Limb (tissue), 2 donors: ENCODE measurements around the gene MRPS15.
A peak's percentile ranks its signal among the peaks of the same experiment; 100 is the strongest.

Experiments used
- DNase-seq, 2 donors: peaks; one replicate each; pipeline ENCODE4 v3.0.0-alpha.2; 2016; ENCODE audit errors: extremely low spot score in 2 of 2

Gene MRPS15

DNA sequence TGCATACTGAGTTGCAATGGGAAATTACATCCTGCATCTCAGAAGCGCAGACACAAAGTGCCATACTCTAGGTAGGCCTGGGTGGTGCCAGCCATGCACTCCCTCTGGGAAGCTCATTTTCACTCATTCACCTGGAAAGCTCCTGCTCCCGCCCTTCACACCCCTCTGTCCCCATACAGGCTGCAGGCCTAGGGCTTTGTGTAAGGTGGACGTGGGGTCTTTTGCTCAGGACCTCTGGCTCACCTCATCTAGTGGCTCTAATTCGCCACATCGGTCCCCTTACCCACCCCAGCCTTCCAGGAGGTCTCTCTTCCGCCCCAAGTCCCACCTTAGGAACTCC, 751 bp downstream of the MRPS15 start:
- no peak for DNase-seq

DNA sequence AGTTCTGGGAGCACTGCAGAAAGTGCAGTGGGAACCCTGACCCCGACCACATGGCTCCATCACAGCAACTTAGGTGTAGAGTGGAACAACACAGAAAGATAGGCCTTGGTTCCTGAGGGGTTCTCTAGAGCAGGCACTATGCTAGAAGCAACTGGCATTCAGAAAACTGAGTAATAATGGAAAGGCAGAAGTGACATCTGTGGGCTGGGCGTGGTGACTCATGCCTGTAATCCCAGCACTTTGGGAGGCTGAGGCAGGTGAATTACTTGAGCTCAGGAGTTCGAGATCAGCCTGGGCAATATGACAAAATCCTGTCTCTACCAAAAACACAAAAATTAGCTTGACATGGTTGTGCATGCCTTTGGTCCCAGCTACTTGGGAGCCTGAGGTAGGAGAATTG, 5.3 kb downstream of the MRPS15 start:
- DNase-seq, result no peak

DNA sequence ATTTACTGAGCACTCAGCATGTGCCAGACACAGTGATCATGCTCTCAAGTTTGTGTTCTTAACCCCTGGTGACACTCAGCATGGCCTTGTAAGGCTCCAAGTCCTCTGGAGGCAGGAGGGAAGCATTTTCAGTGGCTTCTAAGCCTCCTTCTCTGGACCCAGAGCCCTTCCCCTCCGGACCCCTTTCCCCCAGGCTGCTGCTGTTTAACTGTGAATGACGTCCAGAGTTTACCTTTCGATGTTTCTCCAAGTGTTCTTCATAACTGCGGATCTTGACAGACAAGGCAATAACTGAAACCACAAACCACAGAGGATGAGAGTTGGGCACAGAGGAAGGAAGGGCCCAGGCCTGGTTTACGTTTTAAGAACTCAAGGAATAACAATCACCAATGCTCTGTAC, 6.5 kb downstream of the MRPS15 start:
- no peak for DNase-seq

DNA sequence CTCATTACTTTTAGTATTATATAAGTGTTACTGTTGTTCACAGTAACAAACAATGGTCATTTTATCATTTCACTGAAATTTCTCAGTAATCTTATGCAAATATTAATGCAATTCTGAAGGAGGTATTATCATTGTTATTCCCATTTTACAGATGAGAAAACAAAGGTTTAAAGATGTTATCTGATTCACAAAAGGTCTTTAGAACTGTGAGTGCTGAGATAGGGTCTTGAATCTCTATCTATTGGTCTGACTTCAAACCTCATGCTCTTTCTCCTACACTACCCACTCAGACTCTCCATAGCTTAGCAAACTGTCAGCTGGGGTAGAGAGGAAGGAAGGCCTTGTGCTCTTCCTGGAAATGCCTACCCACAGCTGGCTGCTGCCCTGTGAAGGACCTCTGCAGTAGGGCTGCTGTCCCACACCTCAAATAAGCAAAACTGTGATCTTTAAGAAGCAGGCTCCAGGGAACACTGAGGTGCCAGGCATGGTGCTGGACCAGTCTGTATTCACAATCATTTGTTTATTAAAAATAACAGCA, 7.7 kb downstream of the MRPS15 start:
- DNase-seq, result no peak

DNA sequence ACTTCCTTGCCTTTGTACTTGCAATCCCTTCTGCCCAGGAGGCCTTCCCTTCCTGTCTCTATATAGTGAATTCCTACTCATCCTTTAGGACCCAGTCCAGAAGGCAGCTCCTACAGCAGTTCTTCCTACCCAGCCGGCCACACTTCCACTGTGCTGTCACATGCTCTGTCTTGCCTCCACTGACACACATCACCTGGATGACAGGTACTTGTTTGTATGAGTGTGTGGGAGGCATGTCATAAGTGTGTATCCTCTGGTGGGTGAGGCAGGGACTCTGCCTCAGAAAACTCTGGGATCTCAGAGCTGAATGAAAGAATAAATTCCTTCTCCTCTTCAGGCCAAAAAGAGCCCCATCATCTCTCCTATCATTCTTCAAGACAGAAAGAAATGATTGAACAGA, 8.8 kb downstream of the MRPS15 start:
- no peak for DNase-seq

DNA sequence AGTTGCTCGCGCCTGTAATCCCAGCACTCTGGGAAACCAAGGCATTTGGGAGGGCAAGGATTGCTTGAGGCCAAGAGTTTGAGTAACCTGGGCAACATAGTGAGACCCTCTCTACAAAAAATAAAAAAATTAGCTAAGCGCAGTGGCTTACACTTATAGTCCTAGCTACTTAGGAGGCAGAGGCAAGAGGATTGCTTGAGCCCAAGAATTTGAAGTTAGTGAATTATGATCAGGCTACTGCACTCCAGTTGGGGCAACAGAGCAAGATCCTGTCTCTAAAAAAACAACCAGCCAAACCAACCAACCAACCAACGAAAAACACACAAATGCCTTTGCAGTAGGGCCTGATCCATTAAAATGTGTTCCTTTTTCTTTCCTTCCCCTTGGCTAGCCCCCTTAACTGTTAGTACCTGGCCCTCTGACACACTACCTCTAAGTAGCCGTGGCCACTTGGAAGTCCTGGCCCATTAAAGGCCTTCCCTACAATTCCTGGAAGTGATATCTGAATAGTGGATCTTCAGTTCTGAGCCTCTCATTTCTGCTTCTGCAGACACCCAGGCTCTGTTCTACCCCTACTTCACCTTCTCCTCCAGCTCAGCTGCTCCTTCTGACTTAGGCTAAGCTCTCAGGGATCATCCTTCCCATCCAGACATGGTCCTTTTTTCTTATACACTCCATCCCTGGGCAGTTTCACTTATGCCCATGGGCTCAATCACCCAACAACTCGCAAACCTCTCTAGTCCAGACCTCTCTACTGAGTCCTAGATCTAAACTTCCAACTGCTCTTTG, 10.4 kb downstream of the MRPS15 start:
- DNase-seq, result no peak

DNA sequence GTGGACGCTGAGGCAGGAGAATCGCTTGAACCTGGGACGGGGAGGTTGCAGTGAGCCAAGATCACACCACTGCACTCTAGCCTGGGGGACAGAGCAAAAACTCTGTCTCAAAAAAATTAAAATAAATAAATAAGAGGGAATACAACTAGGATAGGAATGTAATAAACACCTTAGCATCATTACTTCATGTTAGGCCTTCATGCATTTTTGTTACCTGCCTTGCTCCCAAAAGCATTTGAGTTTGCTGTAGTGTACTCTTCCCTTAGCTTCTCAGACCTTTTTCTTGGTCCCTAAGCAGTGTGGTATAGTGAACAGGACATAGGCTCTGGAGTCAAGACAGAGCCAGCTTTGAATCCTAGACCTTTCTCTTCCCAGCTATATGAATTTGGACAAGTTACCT, 11.1 kb downstream of the MRPS15 start:
- DNase-seq, result no peak

DNA sequence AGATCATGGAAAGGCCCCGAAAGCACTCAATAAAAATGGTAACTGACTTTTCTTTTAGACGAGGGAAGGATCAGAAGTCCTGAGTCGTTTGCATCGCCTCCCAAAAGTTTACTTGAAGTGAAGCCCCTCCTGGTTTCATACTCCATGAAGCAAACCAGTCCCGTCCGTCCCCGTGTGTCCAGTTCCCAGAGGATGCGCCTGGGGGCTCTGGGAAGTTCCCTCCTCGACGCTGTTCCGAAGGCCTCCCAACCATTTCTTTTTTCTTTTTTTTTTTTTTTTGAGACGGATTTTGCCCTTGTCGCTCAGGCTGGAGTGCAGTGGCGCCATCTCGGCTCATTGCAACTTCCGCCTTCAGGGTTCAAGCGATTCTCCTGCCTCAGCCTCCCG, 13.3 kb downstream of the MRPS15 start:
- DNase-seq, result no peak

DNA sequence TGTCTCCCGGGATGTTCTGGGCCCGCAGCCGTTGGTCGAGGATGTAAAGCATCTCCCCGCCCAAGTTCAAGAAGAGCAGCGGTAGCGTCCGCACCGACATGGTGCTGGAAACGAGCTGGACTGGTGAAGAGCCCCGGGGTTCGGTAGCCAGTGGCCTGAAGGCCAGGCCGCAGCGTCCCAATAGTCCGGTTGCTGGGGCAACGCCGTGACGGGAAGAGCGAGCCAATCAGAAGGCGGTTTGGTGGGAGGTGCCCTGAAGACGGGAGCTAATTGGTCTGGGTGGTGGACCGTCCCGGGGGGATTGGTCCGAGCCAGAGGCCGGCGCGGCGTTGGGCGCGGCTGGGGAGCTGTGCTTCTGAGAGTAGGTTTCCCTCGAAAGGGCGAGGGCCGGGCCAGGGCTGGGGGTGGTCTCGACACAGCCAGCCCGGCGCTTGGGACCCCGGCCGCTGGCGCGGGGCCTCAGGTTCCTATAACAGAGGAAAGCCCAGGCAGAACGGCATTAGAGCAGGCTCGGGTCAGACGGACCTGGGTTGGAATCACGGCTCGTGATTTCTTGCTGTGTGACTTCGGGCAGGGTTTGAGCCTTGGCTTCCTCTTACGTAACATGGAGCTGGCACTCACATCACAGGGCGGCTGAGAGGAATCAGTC, 13.8 kb downstream of the MRPS15 start, which contains the start of gene OSCP1:
OSCP1 (minus strand) TSS at position 182 of the 649 bp plus-strand sequence; CDS start at position 100, 82 bp downstream.
- DNase-seq, result peak; percentile 94 to 97

DNA sequence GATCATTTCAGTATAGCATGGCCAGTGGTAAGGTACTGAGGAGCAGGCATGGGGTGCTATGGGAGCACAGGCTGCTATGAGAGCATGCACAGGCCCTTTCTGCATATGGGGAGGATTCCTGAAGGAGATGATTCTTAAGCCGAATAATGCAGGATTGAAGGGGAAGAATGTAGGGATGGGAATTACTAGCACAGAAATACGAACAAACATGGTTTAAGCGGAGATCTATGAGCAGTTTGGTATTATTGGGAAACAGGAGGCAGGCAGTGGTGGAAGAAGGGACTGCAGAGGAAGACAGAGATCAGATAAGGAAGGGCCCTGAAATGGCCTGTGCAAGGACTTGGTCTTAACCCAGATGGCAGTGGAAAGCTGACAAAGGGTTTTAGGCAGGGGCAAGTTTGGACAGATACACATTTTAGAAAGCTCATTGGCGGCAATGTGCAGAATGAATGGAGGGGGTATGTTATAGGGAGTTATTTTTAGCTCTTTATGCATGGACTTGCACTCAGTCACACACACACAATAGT, 15.6 kb downstream of the MRPS15 start:
- DNase-seq, result no peak

DNA sequence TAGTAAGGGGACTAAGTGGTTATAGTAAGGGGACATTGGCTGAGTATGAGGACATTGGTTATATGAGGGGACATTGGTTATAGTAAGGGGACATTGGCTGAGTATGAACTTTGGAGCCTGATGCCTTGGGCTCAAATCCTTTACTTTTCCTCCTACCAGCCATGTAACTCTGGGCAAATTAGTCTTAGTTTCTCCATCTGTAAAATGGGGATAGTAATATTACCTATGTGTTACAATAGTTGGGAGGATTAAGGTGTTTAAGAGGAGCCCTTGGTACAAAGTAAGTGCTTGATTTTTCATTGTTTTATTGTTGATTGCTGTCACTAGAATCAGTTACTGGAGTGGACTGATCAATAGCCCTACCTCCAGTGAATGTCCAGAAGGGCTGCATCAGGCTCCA, 16.7 kb downstream of the MRPS15 start:
- DNase-seq, result no peak

DNA sequence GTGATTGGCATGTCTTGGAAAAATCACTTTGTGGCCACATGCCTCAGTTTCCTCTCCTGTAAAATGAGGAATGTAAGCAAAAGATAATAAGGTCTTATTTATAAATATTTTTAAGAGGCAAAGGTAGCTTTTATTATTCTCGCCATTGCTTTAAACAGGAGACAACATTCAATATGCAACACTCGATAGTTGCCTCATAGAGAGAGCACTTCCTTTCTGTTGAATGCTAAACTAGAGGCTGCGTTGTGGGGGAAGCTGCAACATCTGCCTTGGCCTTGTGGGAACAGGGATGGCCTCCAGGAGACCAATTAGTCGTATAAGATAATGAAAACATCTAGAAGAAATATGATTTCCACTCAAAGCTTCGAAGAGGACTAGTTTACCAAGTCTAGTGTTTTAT, 17.4 kb downstream of the MRPS15 start:
- DNase-seq, result no peak

DNA sequence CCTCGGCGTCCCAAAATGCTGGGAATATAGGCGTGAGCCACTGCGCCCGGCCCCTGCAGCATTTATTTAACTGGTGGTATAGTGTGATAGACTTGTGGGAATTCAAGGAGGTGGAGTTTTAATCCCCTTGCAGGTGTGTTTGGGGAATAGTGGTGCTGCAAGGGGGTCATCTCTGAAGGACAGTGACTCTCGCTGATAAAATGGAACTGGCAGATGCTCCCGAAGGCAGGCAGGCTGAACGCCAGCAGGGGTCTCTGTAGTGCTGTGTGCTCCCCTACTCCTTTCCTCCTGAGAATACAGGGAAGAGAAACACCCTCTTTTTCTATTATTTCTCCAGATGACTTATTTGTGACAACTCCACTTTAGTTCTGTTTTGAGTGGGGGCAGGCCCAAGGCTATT, 17.9 kb downstream of the MRPS15 start:
- DNase-seq, result no peak

DNA sequence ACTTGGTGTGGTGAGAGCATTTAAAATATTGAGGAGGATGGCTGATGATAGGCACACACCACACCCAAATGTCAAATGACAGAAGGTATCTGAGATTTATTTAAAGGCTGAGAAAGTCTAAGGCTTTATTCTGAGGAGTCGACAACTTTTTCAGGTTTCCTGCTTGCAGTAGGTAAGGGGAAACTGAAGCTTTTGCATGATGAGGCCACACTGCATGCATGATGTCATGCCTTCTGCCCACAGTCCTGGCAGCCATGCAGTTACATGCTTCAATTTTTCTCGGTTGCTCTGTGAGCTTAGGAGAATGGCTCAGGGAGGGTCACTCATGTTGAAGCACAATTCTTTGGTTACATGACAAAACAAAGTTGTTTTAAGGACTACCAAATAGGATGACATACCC, 20.9 kb downstream of the MRPS15 start:
- DNase-seq, result no peak

DNA sequence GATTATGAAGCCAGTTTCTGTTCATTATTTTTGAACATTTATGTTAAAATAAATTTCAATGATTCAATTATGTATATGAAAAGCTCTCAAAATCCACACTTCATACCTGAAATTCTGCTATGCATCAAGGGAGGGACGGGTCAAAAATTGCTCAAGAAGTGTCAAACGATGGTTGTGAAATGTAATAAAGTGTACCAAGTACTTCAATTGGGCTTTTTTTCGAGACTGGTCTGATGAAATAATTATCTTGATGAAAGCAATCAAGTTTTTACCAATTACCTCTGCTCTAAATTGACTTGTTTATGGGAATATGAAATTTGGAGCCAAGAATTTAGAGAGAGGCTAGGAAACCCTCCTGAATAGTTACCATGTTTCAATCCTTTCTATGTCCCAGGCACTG, 21.8 kb downstream of the MRPS15 start:
- DNase-seq, result no peak

DNA sequence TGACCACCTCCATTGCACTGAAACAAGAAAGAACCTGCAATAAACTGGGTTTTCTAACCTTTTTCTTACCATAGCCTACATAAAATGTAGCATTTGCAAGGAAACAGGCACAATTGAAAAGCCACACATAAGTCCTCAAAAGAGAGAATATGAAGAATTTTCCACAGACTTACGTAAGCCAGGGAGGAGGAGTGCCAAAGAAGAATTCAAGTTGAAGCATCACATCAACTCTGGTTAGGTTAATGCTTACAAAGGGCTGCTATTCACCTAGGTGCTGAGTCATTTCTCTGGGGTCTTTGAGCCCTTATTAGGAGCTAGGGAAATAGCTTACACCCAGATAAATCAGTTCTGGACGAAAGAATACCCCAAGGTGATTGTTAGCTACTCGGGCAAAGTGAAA, 23.5 kb downstream of the MRPS15 start:
- DNase-seq, result no peak

DNA sequence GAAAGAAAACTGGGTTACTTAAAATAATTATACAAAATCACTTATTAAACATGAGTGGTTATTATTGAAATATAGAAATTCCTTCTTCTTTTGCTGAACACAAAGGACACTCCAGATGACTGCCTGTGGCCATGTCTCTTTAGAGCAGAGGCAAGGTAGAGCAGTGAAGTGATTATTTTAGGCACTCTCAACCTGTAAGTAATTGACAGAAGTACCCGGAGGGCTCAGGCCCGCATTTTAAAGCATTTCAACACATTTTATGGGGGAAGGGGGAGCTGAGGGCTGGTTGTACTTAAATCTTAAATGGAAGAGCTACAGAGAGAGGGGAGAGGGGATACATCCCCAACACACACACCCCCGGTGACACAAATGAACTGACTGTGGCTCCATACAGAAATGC, 24.1 kb downstream of the MRPS15 start:
- no peak for DNase-seq

DNA sequence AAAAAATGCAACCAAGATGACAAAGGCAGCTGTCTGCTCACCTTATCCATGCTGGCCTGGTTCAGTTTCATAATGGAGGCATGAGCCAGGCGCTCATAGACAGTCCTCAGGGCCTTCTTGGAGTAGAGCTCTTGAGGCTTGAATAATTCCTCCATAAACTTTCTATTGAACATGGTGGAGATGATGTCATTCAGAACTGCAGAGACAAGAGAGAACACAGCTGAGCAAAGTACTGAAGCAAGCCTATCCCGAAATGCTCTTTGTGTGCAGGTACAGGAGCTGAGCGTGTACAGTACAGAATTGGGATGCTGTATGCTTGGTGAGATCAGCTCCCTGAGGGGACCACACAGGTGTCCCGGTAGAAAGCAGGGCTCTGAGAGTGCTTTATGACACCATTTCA, 25.5 kb downstream of the MRPS15 start:
- no peak for DNase-seq

DNA sequence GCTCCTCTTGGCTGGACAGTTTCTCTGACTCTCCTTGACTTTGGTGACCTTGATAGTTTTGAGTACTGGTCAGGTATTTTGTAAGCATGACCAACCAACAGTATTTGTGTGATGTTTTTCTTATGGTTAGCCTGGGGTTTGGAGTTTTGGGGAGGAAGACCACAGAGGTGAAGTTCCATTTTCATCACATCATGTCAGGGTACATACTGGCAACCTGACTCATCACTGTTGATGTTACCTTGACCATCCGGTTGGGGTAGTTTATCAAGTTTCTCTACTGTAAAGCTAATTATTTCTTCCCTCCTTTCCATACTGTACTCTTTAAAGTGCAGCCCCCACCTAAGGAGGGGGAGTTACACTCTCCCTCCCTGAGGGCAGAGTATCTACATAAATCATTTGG, 27.4 kb downstream of the MRPS15 start:
- no peak for DNase-seq

DNA sequence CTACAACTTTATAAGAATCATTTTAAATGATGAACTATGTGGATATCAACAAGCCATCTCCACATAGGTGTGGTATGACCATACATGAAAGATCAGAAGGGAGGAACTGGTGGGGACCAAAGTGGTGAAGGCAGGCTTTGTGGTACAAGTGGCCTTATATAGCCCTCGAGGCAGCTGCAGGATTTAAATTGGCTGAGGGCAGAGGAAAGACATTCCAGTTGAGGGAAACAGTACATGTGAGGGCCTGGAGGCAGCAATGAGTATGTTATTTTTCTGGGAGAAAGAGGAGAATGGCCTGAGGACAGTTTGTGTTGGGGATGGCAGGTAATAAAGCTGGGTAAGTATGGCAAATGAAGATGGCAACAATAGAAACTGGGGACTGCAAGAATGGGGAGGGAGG, 31.1 kb downstream of the MRPS15 start:
- DNase-seq, result no peak

DNA sequence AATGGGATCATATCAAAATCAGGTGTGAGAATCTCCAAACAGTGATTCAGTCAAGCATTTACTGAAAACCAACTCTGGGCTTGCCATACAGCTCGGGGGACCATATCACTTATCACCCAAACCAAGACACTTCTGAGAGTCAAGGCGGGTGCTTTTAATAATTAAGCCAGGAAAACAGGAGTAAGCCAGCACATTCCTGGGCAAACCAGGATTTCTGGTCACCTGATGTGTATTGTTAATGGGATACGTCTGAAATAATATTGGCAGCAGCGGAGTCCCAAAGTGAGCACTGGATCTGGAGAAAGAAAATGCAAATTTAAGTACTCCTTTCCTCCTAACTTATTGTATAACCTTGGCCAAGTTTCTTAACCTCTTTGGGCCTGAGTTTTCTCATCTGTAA, 31.6 kb downstream of the MRPS15 start:
- no peak for DNase-seq

DNA sequence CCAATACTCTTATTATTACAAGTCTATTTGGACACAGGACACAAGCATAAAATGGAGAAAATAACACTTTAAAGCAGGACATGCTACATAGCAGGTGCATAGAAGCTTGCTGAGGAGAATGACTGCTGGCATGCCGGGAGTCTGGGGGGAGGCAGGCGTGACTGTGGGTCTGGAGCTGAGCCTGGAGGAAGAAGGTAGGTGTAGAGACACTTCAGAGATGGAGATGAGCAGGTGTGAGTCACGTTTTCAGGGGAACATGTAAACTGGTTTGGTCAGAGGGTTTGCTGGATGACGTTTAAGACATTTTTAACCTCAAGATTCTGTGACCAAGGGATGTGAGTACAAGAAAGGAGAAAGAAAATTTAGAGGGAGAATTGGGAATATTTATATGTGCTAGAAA, 38.4 kb downstream of the MRPS15 start:
- no peak for DNase-seq

DNA sequence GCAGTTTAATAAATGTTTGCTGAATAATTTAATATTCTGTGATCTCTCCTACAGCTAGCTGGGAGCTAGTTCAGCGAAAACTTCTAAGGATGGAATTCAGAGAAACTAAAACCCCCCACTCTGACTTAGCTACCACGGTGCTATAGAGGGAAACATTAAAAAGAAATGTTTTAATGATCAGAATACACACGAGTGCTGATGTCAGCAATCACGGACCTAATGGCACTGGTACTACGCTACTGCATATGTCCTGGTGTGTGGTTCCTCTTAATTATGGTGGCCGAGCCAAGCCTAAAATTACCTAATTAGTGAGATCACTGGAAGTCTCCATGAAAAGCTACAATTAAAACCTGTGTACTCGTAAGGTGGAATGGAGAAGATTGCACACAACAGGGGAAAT, 42.5 kb downstream of the MRPS15 start:
- DNase-seq, result no peak
